Measurements from ENCODE around the gene KBTBD12. TPM values are rescaled to one million over a fixed set of nuclear protein-coding genes. Genes with fewer than 3 reads are reported as not detected.

KBTBD12 gene
- total and polyA plus RNA-seq, 2 of the 13 experiments (the other 11 are each of a cell fraction or from before 2014, with no cell fraction given): not detected

DNA sequence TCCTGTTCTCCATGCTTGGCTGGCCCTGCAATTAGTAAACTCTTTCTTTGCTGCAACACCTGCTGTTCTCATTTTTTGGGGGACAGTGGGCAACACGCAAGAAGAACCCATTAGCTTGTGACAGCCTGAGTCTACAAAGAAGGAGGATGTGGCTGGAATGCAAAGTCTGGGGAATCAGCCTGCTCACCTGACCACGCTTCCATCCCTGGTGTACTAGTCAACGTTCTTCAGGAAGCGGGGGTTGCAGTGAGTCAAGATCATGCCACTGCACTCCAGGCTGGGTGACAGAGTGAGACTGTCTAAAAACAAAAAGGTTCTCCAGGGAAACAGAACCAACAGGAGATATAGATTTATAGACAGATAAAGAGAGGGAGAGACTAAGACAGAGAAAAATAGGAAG is 27.7 kb upstream of the KBTBD12 start:
- BruUV-seq (replicated peaks): no TSS peak
- POLR2A ChIA-PET: no interaction called here
- no peaks in the 10 kb centered on the region for H3K4me1 ChIP-seq (ENCODE audit: insufficient read depth, low read length)
- H3K9me3 ChIP-seq (ENCODE audit: low read length): no peaks in the 10 kb centered on the region
- H3K4me2 ChIP-seq (ENCODE audit: low read depth, low read length): no peak overlapping the region
- H3K4me3 ChIP-seq (replicated peaks in 1 of 3; ENCODE audit: insufficient read depth in 1 of 3, low read depth in 2 of 3, low read length in 3 of 3): no peak overlapping the region
- in situ Hi-C loops (cut with HindIII; ENCODE audit: extremely low pct_ligation_motif_present, low pct_unique_long_range_greater_than_20kb) (no loop called here), intact Hi-C loops (cut with micrococcal nuclease; ENCODE audit: unreplicated experiment) (no loop called here)
- H3K27me3 ChIP-seq (ENCODE audit: control insufficient read depth in 1 of 2, insufficient read depth in 2 of 2, low read length in 2 of 2): peaks cover 4 to 32% of the 10 kb centered on the region in 2 experiments; a peak in 4 of 5 replicates
- H3K36me3 ChIP-seq (replicated peaks in 1 of 2; ENCODE audit: control insufficient read depth in 1 of 2, insufficient read depth in 2 of 2, low read length in 2 of 2): no peaks in the 10 kb centered on the region
- TF ChIP-seq HOXA3 (CRISPR knock-in tag; IDR thresholded peaks at IDR 0.05) (no peak), ZNF746 (CRISPR knock-in tag; IDR thresholded peaks at IDR 0.05) (no peak), ZNF781 (CRISPR knock-in tag; IDR thresholded peaks at IDR 0.05; ENCODE audit: borderline replicate concordance, not compliant biosample characterization) (no peak), SNAI1 (CRISPR knock-in tag; IDR thresholded peaks at IDR 0.05; ENCODE audit: borderline replicate concordance) (no peak), RORA (CRISPR knock-in tag; IDR thresholded peaks at IDR 0.05) (no peak), PAF1 (CRISPR knock-in tag; IDR thresholded peaks at IDR 0.05) (no peak), ZNF792 (CRISPR knock-in tag; IDR thresholded peaks at IDR 0.05) (no peak), NFYC (CRISPR knock-in tag; IDR thresholded peaks at IDR 0.05) (no peak), ZSCAN12 (CRISPR knock-in tag; IDR thresholded peaks at IDR 0.05) (no peak), SUZ12 (IDR thresholded peaks at IDR 0.05; ENCODE audit: low read depth, low read length) (no peak), ZNF567 (CRISPR knock-in tag; IDR thresholded peaks at IDR 0.05; ENCODE audit: borderline replicate concordance) (no peak), JDP2 (CRISPR knock-in tag; IDR thresholded peaks at IDR 0.05; ENCODE audit: borderline replicate concordance) (no peak)
- TF ChIP-seq, protein P1, sequence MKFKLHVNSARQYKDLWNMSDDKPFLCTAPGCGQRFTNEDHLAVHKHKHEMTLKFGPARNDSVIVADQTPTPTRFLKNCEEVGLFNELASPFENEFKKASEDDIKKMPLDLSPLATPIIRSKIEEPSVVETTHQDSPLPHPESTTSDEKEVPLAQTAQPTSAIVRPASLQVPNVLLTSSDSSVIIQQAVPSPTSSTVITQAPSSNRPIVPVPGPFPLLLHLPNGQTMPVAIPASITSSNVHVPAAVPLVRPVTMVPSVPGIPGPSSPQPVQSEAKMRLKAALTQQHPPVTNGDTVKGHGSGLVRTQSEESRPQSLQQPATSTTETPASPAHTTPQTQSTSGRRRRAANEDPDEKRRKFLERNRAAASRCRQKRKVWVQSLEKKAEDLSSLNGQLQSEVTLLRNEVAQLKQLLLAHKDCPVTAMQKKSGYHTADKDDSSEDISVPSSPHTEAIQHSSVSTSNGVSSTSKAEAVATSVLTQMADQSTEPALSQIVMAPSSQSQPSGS (CRISPR knock-in tag; IDR thresholded peaks at IDR 0.05): no peak
- no peak for DNase-seq (ENCODE audit: low spot score)
- 14% methylated on average over 4 of the region's 4 CpGs for WGBS (ENCODE audit: low lambda C conversion rate)
- no peak overlapping the region for H3K9ac ChIP-seq (ENCODE audit: insufficient read depth, low read depth, low read length)
- ATAC-seq: no peak
- no peaks in the 10 kb centered on the region for H4K20me1 ChIP-seq (ENCODE audit: insufficient read depth, low read length)
- H3K27ac ChIP-seq (ENCODE audit: extremely low read length, insufficient read depth, low read length): no peak overlapping the region
- no peak for FAIRE-seq
- no peak overlapping the region for H2AFZ ChIP-seq (ENCODE audit: low read length)
- no peaks in the 10 kb centered on the region for H3K79me2 ChIP-seq (ENCODE audit: insufficient read depth, low read length)
- CTCF ChIA-PET (ENCODE audit: low intra/inter-chr PET ratio, low total read pairs): no interaction called here

Data from HepG2 (cell line).